NCI-H1417 treated with DMSO at 0.1 percent for 48 hours (cell line): Measurements from ENCODE around the gene USP16.
"Not testable (repeated sequence)": the region's sequence is repeated elsewhere in the genome, so short reads cannot be mapped to it uniquely, and the experiment has no call there.

Source experiments
- DNase-seq: peaks from one replicate; lab custom pipeline; 2025; lab: John Stamatoyannopoulos, UW

Gene USP16

DNA sequence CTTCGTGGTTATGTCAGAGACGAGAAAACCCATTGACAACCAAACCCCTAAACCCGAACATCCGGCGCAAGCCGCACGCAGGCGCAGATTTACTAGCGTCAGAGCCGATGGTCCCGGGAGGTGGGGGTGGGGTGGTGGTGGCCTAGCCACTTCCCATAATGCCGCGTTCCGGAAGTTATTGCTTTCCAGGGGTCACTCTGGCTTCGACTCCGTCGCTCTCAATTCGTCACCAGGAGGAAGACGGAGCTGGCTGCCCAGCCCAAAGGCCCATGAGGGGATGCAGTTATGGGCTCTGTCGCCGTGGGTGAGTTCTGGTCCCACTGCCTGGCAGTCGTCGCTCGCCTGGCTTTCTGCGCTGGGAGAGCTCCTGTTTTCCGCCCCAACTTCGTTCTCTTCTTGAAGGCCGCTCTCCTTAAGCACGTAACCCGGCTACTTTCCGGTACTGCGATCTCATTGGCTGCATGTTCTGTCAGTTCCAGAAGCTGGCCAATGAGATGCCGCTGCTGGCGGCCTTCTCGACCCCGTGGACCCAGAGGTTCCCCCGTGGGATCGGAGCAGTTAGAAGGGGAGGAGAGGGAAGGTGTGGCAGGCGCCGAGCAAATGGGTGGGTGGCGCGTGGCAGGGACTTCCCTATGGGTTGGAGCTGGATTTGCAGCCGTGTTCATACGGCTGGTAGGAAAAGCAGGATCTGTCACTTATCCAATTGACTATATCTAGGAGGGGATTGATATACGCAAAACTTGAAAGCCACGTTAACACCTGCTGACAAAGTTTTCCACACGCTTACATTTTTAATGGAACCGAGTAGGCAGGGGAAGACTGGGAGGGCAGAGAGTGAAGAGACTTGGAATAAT lies at the start of gene USP16:
Gene USP16, plus strand, starts transcription at position 195 of the 854 bp plus-strand sequence. CDS start 3,246 bp downstream, outside the sequence.
- peak; percentile 95 for DNase-seq

DNA sequence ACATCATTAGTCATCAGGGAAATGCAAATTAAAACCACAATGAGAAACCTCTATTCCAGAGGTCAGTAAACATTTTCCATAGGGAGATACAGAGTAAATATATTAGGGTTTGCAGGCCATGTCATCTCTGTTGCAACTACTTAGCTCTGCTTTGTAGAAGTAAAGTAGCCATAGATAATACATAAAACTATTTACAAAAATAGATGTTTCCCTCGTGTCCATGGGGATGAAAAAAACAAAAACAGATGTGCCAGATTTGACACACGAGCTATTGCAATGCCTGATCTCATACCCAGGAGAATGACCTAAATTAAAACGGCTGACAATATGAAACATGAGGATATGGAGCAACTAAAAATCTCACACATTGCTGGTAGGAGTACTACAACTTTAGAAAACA lies 49.1 kb upstream of the USP16 start:
- no peak for DNase-seq

DNA sequence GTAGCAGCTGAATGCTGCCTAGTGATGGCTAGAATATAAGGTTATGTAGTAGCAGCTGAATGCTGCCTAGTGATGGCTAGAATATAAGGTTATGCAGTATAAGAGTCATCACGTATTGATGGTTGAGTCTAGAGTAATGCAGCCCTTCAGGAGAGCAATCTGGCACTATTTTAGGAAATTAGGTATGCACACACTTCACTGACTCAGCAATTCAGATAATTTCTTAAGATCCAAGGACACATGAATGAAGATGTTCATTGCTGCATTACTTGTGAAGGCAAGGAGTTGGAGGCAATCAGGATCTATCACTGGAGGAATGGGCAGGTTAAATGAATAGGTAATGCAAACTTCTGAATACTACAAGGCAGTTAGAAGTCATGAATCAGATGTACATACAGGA lies 45.4 kb upstream of the USP16 start:
- no peak for DNase-seq

DNA sequence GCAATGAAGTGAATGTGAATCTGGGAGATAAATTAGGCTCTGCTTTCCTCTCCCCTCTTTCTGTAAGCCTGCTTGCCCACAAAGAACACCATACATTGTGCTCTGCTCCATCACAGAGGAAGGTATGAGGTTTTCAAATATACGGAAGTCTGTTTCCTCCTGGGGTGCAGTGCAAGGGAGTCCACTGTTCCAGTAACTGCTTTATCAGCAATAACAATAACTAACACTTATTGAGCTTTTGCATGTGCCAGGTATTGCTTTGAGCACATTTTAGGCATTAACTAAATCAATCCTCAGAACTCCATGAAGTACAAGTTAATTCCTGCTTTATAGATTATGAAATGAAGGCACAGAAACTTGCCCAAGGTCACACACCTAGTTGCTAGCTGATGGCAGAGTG lies 41.8 kb upstream of the USP16 start:
- DNase-seq: no peak

DNA sequence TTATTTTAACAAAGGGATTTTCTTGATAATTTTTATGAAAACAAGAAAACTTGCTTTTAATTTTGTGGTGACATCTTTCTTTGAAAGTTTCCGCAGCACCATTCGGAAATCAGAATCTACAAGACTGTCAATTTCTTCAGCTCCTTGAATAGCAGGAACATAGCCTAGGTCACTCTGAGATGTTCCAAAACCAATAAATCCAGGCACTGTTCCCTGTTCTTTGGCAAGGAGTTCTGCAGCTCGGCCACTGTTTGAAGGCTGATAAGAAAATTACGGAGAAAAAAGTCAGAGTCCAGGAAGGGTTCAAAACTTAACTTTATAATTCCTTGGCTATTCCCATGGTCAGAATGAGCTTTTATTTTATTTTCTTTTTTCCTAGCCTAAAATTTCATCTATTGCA lies 37.8 kb upstream of the USP16 start:
- DNase-seq: no peak

DNA sequence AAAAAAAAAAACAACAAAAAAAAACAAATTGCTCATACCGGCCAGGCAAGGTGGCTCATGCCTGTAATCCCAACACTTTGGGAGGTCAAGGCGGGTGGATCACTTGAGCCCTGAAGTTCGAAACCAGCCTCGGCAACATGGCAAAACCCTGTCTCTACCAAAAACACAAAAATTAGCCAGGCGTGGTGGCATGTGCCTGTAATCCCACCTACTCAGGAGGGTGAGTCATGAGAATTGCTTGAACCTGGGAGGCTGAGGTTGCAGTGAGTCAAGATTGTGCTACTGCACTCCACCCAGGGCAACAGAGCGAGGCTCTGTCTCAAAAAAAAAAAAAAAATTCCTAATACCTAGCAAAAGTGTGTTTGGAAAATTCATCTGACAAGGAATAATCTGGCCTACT lies 36.3 kb upstream of the USP16 start:
- DNase-seq: not testable (repeated sequence)

DNA sequence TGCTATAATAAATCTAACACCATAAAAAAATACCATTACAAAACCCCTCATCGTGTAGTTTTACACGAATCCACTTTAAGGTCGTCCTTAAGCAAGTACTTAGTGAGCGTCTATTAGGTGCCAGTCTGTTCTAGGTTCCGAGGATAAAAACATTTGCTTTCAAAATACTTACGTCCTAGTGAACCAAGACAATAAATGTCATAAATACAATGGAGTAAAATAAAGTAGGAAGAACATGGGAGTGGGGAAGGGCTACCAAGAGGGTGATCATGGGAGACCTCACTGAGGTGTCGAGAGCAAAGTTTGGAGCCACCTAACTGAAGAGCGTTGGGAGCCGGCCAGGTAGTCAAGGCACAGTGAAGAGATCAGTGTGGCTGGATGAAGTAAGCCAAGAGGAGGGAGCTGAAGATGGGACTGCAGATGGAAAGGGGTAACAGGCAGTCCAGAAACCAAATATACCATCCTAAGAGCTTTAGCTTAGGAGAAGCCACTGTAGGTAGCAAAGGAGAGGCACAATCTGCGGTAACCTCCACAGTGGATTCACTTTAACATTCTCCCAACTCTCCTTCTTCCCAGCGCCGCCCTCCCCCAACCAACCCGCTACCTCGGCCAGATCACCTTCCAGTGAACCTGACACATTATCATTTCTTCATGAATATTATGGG lies 32.5 kb upstream of the USP16 start:
- no peak for DNase-seq

DNA sequence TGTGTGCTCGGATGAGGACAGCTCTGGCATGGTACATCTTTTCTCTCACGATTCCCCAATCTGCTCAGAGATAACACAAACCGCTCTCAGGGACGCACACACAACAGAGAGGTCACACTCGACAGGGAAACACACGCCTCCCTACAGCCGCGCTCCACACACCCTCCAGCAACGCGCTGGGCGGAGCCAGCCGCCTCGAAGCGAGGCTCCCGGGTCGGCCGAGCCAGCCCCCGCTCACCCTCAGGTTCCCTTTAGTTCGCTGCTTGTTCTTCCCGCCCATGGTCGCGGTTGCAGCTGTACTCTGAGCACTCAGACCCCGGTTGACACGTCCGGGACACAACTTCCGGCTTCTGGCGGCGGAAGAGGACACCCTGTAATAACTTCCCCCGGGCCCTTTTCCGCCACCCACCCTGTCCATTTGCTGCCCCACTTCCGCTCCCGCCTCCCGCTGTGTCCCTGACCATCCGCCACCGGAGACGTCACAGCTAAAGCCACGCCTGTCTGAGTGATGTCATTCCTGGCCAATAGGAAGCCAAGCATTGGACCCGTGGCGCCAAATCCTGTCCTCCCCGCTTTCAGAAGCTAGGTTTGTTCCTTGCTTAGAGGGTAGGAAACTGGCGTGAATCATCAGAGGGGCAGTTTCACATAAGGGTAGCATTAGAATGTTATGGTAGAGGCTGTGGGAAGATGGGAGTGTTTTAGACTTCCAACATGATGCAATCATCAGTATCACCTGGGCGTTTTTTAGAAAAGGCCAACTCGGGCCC lies 31.8 kb upstream of the USP16 start, which contains the start of gene LTN1:
Gene LTN1, minus strand, starts transcription at position 352 of the 767 bp plus-strand sequence. Its CDS starts 72 bp downstream, at position 280.
- DNase-seq: peak; percentile 92

DNA sequence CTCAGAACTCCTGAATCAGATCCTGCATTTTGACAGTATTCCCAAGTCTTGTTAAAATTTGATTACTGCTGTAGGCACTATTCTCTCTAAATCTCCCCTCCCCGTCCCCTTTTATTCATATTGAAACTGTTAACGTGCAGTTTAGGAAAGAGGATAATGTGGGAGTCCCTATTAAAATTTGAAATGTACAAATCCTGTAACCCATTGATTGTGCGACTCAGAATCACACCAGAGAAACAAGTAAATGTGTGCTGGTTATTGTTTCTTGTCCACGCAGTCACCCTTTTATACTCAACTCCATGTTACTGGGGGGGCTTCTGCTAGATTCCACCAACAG lies 31.2 kb upstream of the USP16 start:
- no peak for DNase-seq

DNA sequence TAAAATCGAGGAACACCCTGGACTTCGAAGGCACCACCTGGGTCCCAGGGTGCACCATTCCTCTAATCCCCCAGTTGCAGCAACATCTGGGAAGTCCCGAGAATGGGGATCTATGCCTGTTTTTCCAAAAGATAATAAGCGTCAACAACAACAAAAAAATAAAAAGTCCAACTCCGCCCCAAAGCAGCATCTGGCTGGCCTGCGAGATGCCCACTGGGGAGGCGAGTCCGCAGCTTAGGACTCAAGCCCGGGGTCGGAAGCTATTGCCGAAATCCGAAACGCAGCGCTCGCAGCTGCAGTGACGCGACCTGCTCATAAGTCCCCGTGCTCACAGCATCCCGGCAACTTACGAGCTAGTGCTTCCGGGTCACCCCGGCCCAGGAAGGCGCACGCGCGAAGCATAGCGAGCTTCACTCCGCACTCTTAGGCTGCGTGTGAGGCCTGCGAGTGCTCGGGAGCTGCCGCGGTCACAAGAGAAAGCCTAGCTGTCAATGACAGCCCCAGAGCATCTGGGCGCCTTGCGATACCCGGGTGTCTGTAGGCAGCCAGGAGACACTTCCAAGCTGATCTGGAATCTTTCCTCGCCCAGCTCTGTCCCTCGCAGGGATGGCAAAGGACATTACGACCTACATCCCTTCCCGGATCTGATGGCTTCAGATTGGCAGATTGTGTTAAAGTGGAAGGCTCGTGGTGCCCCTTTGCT lies 21.9 kb upstream of the USP16 start:
- DNase-seq: peak; percentile 82

DNA sequence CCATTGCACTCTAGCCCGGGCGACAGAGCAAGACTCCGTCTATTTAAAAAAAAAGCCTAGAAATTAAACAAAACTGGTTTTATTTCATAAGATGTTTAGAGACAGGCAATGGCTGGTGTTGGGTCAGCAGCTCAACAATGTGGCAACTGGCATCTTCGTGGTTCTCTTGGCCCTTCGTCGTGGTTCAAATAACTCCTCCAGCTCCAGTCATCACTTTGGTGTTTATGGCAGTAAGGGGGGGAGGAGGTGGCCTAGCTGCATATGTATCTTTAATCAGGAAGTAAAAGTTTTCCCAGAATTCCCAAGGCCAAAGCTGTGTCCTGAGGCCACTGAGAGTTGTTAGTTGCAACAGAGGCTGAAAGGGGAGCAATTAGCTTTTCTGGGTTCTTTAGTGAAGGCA lies 18.8 kb upstream of the USP16 start:
- no peak for DNase-seq

DNA sequence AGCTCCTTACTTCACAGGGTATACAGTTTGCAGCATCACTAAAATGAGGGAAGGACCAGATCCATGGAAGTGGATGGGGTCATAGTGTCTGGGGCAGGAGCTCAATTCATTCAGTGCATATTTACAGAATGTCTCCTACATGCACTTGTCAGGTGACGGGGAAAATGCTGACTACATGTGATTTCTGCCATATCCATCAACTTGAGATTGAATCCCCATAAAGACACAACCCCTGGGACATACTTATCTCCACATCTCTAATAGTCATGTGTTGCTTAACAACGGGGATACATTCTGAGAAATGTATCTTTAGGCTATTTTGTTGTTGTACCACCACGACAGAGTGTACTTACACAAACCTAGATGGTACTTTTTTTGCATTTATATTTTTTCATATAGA lies 17.3 kb upstream of the USP16 start:
- no peak for DNase-seq

DNA sequence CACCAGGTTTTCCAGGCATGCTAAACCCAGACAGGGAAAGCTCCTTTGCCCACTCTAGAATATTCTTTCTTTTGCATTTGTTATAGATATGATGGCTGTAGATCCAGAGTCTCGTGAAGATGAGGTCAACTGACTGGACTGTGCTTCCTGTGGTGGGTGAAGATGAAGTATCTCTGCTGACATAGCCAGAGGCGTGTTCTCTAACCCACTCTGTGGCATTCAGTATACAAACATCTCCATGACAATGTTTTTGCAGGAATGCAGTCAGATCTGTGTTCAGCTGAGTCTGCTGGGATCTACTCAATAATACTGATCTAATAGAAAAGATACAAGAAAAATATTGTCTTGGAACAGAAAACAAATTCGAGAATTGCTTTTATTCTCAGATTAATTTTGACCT lies 16.7 kb upstream of the USP16 start:
- DNase-seq: no peak

DNA sequence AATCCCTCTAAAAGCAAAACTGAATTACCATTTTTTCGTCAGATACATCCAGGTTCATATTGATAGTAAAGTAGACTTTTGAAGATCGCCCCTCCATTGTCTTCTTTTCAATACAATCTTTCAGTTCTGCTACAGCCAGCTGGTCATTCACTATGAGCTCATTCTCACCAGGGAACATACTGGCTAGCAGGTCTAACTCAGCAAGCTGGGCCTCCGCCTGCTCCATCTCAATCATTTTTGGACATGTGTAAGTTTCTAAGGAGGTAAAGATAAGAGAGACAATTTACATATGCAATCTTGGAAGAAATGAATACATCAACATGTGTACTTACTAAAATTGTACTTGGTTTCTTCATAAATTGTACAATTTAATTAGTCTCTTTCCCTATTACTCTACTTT lies 16.1 kb upstream of the USP16 start:
- no peak for DNase-seq

DNA sequence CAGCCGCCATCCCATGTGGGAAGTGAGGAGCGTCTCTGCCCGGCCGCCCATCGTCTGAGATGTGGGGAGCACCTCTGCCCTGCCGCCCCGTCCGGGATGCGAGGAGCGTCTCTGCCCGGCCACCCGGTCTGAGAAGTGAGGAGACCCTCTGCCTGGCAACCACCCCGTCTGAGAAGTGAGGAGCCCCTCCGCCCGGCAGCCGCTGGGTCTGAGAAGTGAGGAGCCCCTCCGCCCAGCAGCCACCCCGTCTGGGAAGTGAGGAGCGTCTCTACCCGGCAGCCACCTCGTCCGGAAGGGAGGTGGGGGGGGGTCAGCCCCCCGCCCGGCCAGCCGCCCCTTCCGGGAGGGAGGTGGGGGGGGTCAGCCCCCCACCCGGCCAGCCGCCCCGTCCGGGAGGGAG lies 13.2 kb upstream of the USP16 start:
- not testable (repeated sequence) for DNase-seq

DNA sequence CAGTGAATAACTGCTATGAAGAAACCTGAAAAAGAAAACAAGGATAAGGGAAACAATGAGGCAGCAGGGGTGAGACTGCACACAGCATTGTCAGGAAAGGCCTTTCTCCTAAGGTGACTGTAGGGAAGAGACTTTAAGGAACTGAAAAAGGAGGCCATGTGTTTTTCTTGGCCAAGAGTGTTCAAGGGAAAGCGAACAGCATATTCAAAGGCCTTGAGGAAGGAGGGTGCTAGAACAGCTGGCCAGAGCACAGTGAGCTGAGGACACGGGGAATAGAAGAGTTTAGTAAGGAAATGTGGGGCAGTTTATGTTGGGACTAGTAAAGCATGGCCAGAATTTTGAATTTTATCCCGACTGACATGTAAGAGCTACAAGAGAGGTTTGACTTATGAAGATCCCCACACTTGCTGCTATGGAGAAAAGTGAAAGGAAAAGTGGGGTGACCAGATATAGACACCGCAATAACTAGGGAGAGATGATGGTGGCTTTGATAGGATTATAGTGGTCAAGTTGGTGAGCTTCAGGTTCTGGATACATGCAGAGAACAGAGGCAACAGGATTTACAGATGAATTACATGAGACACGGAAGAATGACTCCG lies 6.7 kb upstream of the USP16 start:
- DNase-seq: no peak

DNA sequence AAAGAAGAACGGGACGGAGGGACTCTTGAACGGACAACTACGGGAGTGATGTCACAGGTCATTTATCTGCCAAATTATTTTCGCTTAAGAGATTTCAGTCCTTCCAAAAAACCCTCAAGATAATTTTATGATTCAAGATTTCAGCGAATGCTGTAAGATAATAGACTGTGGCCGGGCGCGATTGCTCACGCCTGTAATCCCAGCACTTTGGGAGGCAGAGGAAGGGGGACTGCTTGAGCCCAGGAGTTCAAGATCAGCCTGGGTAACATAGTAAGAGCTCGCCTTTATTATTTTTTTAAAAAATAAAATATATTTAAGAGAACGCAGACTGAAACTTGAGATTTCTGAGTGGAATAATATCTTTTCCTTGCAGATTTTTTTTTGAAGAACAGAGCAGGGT lies 5.9 kb upstream of the USP16 start:
- DNase-seq: no peak

DNA sequence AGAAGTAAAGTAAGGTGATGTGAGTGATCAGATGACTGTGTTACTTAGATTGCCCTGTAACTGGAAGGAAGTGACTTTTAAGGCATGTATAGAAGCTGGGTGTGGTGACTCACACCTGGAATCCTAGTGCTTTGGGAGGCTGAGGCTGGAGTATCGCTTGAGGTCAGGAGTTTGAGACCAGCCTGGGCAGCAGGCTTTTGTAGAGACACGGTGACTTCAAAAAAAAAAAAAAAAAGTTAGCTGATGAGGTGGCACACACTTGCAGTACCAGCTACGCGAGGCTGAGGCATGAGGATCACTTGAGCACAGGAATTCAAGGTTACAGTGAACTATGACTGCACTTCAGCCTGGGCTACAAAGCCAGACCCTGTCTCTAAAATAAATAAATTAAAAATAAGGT lies 2.3 kb upstream of the USP16 start:
- no peak for DNase-seq

DNA sequence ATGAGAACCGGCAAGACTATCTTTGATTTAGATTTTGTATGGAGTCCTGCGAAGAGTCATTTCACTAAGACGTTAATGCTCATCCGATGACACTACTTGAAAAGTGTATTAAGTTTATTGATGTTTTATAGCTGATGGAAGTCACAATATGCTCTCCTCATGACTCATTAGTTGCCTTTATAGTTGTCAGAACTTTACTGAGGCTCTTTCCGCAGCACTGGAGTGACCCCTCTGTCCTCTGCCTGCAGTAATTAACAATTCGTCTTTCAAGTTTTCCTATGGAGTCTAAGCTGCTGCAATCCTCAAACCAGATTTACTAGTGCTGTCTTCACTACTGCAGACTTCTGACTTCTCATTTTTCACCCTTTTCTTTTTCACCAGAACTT lies 853 bp downstream of the USP16 start:
- DNase-seq: no peak

DNA sequence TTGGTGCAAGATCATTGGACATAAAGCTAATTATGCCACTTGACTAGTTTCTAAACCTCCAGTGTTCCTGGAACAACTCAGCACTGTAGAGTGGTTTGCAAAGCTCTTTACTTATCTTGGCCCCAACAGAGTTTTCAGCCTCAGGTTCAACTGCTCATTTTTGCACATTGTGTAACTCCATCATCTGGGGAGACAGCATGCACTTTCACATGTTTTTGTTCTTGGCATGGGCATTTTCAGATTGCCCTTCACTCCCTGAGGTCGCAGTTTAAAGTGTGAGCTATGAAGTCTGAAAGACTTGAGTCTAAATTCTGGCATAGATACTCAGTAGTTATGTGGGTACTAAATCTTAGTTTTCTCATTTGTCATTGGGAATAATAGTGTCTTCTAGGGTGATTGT lies 5.1 kb downstream of the USP16 start:
- DNase-seq: no peak

DNA sequence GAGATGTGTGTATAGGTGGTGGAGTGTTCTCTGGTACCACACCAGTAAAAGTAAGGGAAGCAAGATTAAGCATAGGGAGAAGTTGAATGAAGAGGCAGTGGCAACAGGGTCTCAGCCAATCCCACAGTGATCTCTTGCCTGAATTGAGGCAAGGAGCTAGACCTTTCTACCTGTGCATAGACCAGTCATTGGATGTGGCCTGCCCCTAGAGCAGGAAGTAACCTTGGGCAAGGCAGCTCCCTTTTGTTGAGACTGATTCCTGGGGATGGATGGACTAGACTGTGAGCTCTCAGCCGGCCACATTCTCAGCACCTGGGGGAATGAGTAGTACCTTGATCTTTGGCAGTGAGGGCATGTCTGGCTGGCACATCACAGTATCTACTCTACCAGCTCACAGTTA lies 6.4 kb downstream of the USP16 start:
- DNase-seq: no peak

DNA sequence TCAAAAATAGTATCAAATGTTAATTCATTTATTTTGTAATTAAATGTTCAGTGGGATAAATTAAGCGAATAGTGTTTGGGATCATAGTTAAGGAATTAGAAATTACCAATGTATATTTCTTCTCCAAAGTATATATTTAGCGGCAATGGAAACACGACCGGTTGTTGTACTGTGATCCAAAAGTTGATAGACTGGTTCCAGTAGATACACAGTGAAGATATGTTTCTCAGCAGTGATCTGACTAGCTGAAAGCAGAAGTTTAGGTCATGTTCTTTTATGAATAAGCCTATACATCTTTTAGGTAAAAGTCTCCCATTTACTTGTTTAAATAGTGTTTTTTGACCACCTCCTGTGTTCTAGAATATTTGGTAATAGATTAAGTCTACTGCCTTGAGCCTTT lies 8.8 kb downstream of the USP16 start:
- no peak for DNase-seq
